Measurements from ENCODE around the gene KRT33A.

The KRT33A gene

GRCh38 chr17:41326173-41327145 lies 24.2 kb downstream of the KRT33A start:
- H3K4me3 ChIP-seq (ENCODE audit: low read depth, low read length), result no peak overlapping the region
- DNase-seq (ENCODE audit: low read depth), result no peak
- in situ Hi-C loops (cut with HindIII; ENCODE audit: low sequenced_read_pairs), result no loop called here
- TF ChIP-seq CTCF (IDR thresholded peaks at IDR 0.05; ENCODE audit: low read depth, low read length, missing control alignments), result no peak

GRCh38 chr17:41325611-41326010 lies 25.0 kb downstream of the KRT33A start:
- in situ Hi-C loops (cut with HindIII; ENCODE audit: low sequenced_read_pairs), result no loop called here
- TF ChIP-seq CTCF (IDR thresholded peaks at IDR 0.05; ENCODE audit: low read depth, low read length, missing control alignments), result no peak
- no peak for DNase-seq (ENCODE audit: low read depth)
- H3K4me3 ChIP-seq (ENCODE audit: low read depth, low read length), result no peak overlapping the region

GRCh38 chr17:41325126-41325525 lies 25.5 kb downstream of the KRT33A start:
- in situ Hi-C loops (cut with HindIII; ENCODE audit: low sequenced_read_pairs), result no loop called here
- no peak overlapping the region for H3K4me3 ChIP-seq (ENCODE audit: low read depth, low read length)
- no peak for TF ChIP-seq CTCF (IDR thresholded peaks at IDR 0.05; ENCODE audit: low read depth, low read length, missing control alignments)
- no peak for DNase-seq (ENCODE audit: low read depth)

GRCh38 chr17:41324180-41325075 lies 26.2 kb downstream of the KRT33A start:
- TF ChIP-seq CTCF (IDR thresholded peaks at IDR 0.05; ENCODE audit: low read depth, low read length, missing control alignments), result no peak
- no peak overlapping the region for H3K4me3 ChIP-seq (ENCODE audit: low read depth, low read length)
- no peak for DNase-seq (ENCODE audit: low read depth)
- in situ Hi-C loops (cut with HindIII; ENCODE audit: low sequenced_read_pairs), result no loop called here

- in situ Hi-C loops (cut with HindIII; ENCODE audit: low sequenced_read_pairs), result no loop called here
- H3K4me3 ChIP-seq (ENCODE audit: low read depth, low read length), result no peak overlapping the region
- DNase-seq (ENCODE audit: low read depth), result no peak
- TF ChIP-seq CTCF (IDR thresholded peaks at IDR 0.05; ENCODE audit: low read depth, low read length, missing control alignments), result no peak
Measured at GRCh38 chr17:41322903-41323895, 27.4 kb downstream of the KRT33A start.

Measured in astrocyte of the cerebellum (primary cell).